ENCODE data around the gene PARD6A.
A peak's percentile ranks its signal among the peaks of the same experiment; 100 is the strongest.

PARD6A gene

DNA sequence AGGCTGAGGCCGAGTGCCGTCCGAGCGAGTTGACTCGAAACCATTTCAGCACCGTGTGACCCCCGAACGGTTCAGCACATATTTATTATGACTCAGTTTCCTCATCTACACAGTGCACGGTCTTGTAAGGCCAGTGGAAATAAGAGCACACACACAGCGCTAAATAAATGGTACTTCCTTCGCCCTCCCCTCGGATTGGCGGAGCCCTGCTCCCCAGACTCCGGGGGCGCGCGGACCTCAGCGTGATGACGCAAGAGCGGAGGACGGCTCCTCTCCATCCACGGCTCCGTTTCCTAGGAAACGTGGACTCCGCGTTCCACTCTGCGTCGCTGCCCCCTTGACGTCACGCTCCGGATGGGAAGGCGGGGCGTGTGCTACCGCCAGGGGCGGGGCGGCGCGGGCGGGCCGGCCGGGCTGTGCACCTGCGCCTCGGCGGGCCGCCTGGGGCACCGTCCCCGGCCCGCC lies at the start of gene PARD6A:
Gene PARD6A, plus strand, starts transcription at position 397 of the 465 bp plus-strand sequence. CDS start 79 bp downstream, outside the sequence.
- DNase-seq (ENCODE audit: low read depth): peak; percentile 68

DNA sequence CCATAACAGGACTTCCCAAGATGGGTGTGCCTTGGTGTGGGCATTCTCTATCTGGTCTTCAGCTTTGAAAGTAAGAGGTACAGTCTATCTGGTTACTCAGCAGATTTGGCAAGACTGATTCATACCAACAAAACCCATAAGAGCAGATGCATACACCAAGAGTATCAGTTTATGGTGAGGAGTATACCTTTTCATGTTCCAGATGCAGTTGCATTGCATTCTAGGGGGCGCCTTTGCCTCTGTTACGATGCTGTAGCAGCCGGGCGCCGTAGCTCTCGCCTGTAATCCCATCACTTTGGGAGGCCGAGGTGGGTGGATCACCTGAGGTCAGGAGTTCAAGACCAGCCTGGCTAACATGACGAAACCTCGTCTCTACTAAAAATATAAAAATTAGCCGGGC lies 47.0 kb upstream of the PARD6A start:
- DNase-seq (ENCODE audit: low read depth): no peak

- DNase-seq (ENCODE audit: low read depth): no peak
Measured at GRCh38 chr16:67628216-67628615, 32.5 kb upstream of the PARD6A start.

GRCh38 chr16:67632415-67633172 lies 28.2 kb upstream of the PARD6A start:
- no peak for DNase-seq (ENCODE audit: low read depth)

GRCh38 chr16:67636713-67637112 lies 24.0 kb upstream of the PARD6A start:
- DNase-seq (ENCODE audit: low read depth): no peak

GRCh38 chr16:67637625-67638024 lies 23.1 kb upstream of the PARD6A start:
- no peak for DNase-seq (ENCODE audit: low read depth)

DNA sequence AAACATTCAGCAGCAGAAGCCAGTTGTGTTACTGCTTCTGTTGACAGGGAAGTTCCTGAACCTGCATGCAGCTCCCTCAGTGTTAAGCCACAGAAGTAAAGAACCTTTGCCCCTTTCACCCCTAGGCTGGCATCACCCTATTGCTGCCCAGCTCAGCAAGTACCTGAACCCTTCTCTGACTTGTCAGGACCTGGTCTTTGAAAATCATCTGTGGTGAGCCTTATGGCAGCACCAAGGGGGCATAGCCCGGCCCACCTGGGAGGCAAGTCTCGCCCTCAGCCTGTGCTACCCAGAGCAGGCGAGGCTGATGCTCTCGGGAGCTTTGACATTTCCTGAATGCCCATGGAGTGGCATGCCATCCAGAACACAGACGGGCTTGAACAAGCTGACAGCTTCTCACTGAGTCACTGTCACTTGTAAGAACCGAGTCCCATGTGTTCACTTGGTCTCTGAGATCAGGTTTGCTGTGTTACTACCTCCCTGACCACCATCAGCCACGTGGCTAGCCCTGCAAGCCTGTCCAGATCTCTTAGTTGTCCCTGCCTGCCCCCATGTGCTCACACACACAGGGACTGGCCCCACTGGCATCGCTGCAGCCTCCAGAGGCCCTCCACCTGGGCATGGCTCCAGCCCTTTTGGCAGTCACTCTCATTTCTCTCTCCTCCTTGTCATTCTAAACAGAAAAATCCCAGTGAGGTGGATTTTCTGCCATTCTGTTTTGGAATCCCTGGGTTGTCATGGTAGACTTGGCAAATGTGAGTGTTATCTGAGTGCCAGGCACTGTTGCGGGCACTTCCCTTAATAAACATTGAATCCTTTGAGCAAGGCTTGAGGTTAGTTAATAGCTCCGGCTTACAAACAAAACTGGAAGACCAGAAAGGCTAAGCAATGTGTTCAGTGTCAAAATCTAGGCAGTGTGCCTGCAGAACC lies 18.7 kb upstream of the PARD6A start:
- DNase-seq (ENCODE audit: low read depth): no peak

DNA sequence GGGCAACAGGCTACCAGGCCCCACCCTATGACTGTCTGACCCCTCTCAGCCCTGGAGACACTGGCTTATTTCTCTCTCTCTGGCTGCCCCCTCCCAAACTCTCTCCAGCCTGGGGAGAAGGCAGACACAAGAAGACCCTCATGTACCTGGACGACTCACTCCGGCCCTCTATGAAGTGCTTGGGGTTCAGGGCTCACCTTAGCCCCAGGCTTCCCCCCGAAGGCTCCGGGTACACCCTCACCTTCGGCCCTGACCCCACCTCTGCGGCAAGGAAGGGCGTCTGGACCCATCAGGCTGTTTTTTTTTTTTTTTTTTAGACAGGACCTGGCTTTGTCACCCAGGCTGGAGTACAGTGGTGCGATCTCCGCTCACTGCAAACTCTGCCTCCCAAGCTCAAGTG lies 16.7 kb upstream of the PARD6A start:
- no peak for DNase-seq (ENCODE audit: low read depth)

DNA sequence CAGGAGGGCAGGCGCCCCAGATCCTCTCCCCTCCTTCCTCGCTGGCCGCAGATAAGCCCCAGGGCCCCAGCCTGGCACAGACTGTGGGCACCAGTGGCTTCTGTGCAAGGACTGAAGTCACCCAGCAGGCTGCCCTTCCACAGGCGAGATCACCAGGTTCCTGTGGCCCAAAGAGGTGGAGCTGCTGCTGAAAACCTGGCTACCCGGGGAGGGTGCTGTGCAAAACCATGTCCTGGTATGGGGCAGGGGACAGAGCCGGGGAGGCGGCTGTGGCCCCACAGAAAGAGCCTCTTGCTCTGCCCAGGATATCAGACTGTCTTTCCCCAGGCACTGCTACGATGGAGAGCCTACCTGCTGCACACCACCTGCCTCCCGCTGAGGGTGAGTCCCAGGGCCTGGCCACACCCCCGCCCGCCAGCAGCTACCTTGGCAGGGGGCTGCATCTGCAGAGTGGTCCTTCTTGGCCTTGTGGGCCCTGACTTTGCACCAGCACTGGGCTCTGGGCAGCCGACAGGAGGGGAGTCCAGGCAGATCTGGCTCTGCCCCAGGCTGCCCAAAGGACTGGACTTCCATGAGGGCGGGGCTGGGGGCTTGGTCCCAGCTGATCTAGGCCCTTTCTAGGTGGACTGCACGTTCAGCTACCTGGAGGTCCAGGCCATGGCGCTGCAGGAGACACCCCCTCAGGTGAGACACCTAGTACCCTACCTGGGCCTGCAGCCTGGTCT lies 15.2 kb upstream of the PARD6A start:
- no peak for DNase-seq (ENCODE audit: low read depth)

DNA sequence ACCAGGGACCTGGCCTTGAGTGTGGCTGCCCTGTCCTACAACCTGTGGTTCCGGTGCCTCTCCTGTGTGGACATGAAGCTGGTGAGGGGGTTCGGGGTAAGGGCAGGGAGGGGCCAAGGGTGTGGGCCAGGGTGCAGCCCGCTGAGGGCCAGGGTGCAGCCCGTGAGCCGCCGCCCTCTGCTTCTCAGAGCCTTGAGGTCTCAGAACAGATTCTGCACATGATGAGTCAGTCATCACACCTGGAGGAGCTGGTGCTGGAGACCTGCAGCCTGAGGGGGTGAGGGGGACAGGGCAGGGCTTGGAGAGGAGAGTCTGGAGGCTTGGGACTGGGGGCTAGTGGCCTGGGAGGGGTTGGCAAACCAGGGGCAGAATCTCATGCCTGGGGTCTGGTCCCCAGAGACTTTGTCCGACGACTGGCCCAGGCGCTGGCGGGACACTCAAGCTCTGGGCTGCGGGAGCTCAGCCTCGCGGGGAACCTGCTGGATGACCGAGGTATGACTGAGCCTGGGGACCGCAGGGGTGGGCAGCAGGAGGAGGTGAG lies 13.6 kb upstream of the PARD6A start:
- no peak for DNase-seq (ENCODE audit: low read depth)

DNA sequence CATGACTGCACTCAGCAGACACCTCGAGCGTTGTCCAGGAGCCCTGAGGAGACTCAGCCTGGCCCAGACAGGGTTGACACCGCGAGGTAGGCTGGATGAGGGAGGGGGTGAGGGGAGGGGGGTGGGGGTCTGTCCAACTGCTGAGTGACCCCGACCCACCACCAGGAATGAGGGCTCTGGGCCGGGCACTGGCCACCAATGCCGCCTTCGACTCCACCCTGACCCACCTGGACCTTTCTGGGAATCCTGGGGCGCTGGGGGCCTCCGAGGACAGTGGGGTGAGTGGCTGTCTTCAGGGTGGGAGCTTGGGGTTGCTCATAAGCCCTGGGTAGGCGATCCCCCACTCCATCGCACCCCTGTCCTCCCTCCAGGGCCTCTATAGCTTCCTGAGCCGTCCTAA lies 13.1 kb upstream of the PARD6A start:
- DNase-seq (ENCODE audit: low read depth): no peak

GRCh38 chr16:67648088-67648763 lies 12.5 kb upstream of the PARD6A start:
- DNase-seq (ENCODE audit: low read depth): no peak

DNA sequence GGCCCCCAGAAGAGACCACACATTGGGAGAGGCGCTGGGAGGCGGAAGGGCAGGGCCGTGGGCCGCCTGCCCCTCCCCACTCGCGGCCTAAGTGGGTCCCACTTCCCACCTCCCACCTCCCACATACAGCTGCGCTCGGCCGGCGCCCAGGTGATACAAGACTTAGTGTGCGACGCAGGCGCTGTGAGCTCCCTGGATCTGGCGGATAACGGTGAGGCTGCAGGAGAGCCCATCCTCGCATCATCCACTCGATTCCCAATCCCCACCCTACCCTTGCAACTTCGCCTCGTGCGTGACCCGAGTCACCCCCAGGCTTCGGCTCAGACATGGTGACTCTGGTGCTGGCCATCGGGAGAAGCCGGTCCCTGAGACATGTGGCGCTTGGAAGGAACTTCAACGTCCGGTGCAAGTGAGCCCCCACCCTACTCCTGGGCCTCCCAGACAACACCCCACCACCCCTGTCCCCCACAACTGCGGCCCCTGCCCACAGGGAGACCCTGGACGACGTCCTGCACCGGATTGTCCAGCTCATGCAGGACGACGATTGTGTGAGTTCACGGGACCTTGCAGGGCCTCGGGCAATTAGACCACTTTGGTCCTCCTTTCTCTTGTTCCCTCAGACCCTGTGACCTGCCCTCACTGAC lies 11.9 kb upstream of the PARD6A start:
- DNase-seq (ENCODE audit: low read depth): no peak

GRCh38 chr16:67649494-67649931 lies 11.2 kb upstream of the PARD6A start:
- no peak for DNase-seq (ENCODE audit: low read depth)

DNA sequence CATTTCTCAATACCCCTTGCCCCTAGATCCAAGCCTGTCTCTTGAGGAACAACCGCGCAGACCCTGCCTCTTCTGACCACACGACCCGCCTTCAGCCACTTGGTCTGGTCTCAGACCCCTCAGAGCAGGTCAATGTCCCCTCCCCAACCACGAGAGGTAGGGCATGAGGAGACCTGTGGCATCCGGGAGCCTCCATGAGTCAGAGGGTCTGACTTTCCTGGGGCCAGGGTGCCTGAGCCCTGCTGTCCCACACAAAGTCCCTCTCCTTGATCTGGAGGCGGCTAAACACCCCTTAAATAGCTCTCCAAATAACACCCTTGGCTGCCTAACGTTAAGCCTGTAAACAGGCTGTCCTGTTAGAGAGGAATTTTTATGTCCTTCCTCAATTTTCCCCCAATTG lies 10.7 kb upstream of the PARD6A start:
- DNase-seq (ENCODE audit: low read depth): no peak

DNA sequence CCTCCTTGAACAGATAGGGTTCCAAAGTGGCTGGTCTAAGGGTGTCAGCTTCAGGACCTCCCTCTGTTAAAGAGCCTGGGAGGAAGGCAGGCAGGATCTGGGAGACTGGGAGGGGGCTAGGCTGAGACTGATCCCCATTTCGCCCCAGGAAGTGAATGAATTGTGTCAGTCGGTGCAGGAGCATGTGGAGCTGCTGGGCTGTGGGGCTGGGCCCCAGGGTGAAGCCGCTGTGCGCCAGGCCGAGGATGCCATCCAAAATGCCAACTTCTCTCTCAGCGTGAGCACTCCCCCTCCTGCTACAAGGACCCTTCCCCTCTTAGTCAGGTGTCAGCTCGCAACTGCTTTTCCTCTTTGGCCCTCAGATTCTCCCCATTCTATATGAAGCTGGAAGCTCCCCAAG lies 9.7 kb upstream of the PARD6A start:
- no peak for DNase-seq (ENCODE audit: low read depth)

DNA sequence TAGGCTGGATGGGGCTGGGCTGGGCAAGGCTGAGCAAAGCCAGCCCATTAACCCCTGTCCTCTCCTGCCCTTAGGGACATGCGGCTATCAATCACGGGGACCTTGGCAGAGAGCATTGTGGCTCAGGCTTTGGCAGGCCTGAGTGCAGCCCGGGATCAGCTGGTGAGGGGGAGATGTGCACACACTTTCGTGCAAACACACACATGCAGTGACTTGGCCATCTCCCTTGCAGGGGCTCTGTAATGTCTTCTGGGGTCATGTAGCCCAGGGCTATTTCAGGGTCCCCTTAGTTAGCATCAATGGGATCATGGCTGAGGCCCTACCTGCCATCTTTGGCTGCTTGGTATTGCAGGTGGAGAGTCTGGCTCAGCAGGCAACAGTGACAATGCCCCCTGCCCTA lies 8.9 kb upstream of the PARD6A start:
- DNase-seq (ENCODE audit: low read depth): no peak

DNA sequence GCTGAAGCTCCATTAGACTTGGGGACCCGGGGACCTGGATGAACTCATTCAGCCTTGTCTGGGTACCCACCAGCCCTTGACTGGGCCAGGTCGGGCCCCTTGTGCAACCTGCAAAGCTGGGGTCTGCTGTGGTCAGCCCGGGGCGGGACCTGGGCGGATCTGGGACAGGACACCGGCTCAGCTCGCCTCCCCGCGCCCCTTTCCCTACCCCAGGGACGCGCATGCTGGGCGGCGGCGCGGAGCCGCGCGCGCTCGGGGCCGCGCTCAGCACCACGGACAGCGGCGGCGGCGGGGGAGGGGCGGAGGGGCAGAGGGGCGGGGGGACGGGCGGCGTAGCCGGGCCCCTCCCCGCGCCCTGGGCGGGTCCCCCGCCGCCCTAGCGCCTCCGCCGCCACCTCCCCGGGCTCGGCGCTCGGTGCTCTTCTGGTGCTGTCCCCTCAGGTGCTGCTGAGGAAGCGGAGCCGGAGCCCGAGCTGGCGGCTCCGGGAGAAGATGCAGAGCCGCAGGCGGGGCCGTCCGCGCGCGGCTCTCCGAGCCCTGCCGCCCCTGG lies 8.1 kb upstream of the PARD6A start:
- no peak for DNase-seq (ENCODE audit: low read depth)

- DNase-seq (ENCODE audit: low read depth): no peak
Measured at GRCh38 chr16:67653128-67653788, 7.5 kb upstream of the PARD6A start.

DNA sequence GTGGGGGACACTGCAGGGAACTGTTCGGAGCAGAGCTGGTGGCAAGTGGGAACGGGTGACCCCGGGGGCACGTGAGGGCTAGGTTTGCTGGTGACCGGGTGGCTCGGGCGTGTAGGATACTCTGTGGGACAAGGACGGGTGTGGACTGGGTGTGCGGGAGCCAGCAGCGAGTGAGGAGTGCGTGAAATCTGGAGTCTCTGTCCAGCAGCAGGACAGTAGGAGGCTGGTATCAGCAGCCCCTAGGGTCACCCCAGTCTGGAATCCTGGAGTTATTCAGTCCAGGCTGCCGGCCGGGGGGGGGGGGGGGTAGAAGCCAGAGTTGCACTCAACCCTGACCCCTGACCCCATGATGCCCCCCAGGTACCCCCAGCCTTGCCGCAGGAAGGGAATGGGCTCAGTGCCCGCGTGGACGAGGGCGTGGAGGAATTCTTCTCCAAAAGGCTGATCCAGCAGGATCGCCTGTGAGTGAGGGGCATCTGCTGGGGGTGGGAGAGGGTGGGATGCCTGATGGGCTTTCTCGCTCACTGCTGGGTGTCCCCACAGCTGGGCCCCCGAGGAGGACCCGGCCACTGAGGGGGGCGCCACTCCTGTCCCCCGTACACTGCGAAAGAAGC lies 6.9 kb upstream of the PARD6A start:
- no peak for DNase-seq (ENCODE audit: low read depth)

All from HS-5 (cell line).